Tibial nerve (tissue), 3 donors: ENCODE results near the gene SLC39A11.

ENCODE experiments used
- POLR2A ChIP-seq, 2 donors: fragments of 450-650 bp; IDR thresholded peaks; one replicate each; pipeline ENCODE4 v1.6.1; 2017; ENCODE audit warnings: antibody characterized with exemption in 2 of 2, mild to moderate bottlenecking in 2 of 2, moderate library complexity in 2 of 2
- TF ChIP-seq, protein P1 (sequence below), 5 experiments: fragments of 200-600 bp in 3 of 5; fragments of 450-650 bp in 2 of 5; sonication (generic) in 3 of 5; IDR thresholded peaks; one replicate each; pipeline ENCODE4 v1.5.1; 2016 to 2019; ENCODE audit warnings: antibody characterized with exemption in 5 of 5, mild to moderate bottlenecking in 3 of 5, moderate library complexity in 2 of 5

GRCh38 chr17:72609501-72609900 is 483.0 kb downstream of the SLC39A11 start:
- no peak for TF ChIP-seq POLR2A (IDR thresholded peaks at IDR 0.05)
- TF ChIP-seq, protein P1, sequence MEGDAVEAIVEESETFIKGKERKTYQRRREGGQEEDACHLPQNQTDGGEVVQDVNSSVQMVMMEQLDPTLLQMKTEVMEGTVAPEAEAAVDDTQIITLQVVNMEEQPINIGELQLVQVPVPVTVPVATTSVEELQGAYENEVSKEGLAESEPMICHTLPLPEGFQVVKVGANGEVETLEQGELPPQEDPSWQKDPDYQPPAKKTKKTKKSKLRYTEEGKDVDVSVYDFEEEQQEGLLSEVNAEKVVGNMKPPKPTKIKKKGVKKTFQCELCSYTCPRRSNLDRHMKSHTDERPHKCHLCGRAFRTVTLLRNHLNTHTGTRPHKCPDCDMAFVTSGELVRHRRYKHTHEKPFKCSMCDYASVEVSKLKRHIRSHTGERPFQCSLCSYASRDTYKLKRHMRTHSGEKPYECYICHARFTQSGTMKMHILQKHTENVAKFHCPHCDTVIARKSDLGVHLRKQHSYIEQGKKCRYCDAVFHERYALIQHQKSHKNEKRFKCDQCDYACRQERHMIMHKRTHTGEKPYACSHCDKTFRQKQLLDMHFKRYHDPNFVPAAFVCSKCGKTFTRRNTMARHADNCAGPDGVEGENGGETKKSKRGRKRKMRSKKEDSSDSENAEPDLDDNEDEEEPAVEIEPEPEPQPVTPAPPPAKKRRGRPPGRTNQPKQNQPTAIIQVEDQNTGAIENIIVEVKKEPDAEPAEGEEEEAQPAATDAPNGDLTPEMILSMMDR (IDR thresholded peaks at IDR 0.05) = no peak
